HG02970 (cell line): ENCODE data around the gene CADM1.

Experiments
- ATAC-seq: cut with Tn5 transposase; IDR thresholded peaks from one replicate; pipeline ENCODE4 v1.9.1; 2021; ENCODE audit warnings: mild to moderate bottlenecking, moderate library complexity, moderate number of reproducible peaks; ENCODE audit not compliant: unreplicated experiment, low FRiP score

CADM1 gene

GRCh38 chr11:115452241-115452640 lies 52.0 kb downstream of the CADM1 start:
- no peak for ATAC-seq

DNA sequence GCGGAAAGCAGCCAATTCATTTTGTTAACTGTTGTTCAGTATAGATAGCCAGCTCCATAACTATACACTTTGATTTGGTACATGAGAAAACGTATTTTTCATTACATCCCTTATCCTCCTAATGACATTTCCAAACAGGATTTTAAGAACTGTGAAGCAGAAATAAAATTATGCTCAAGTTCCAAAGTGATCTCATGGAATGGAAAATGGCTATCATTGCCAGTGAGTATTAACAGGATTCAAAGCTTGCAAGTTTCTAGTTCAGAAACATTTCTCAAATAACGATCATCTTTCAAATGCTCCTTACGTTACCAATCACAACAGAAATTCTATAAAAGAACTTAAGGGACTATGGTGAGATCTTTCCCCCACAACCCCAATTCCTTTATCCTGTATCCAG lies 53.7 kb downstream of the CADM1 start:
- ATAC-seq, result no peak

- ATAC-seq, result no peak
Observed at GRCh38 chr11:115447273-115447864, 56.8 kb downstream of the CADM1 start.

DNA sequence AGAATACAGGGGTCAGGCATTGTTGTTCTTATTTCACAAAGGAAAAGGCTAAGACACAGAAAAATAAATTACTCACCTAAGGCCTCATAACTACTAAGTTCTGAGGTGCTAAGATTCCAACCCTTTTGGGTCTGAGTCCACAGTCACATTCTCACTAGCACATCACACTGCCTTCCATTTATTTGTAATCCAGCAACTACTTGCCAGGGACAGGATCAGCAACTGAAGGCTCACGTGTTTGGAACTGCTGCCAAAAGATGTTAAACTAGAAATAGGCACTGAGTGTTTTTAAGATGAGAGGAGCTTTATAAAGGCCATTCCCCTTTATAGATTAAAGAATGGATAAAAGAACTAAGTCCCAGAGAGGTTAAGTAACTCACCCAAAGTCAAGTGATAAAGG lies 58.0 kb downstream of the CADM1 start:
- ATAC-seq, result no peak

- no peak for ATAC-seq
Observed at GRCh38 chr11:115444542-115444941, 59.7 kb downstream of the CADM1 start.

GRCh38 chr11:115439969-115440540 lies 64.2 kb downstream of the CADM1 start:
- no peak for ATAC-seq

- no peak for ATAC-seq
Observed at GRCh38 chr11:115439385-115439784, 64.8 kb downstream of the CADM1 start.

DNA sequence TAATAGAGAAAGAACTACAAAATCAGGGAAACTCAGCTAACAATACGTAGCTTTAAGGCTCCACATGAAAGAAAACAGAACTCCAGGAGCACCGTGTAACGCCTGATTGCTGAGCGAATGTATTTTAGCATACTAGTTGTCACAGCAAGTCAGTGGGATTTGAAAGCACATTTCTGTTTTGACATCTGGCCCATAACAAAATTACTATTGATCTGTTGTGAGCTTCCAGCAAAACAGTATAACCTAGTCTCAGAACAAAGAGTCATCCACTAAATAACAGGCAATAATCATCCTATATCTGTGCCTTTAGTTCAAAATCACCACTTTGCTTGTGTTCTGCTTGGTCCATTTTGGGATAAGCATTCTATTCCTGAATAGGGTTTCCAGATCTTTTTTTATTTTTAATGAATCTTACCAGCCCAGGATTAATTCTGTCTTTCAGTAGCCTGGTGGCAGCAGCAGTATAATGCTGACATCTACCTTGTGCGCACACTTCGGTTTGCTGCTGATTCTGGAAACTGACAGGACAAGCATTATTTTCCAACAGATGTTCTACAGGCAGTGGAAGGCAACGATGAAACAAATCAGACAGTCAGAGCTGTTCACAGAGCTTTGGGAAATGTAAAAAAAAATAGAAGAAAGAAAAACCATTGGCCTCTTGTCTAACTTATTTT lies 66.2 kb downstream of the CADM1 start:
- ATAC-seq, result no peak

DNA sequence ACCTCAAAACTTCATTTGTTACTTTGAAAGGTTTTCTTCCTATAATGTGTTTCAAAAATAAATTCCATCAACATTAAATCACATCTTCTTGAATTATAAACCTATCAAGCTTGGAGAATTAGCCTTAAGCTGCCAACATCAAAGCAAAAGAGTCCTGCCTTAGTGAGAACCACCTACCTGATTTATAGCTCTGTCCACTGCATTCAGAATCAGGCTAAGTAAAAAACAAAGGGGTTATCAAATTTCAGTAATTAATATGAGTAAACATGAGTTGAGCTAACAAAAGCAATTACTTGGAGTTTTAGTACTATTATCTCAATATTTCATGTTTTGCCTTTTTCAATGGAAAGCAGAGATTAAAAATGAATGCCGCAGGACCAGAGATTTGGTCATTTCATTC lies 73.9 kb downstream of the CADM1 start:
- ATAC-seq, result no peak

DNA sequence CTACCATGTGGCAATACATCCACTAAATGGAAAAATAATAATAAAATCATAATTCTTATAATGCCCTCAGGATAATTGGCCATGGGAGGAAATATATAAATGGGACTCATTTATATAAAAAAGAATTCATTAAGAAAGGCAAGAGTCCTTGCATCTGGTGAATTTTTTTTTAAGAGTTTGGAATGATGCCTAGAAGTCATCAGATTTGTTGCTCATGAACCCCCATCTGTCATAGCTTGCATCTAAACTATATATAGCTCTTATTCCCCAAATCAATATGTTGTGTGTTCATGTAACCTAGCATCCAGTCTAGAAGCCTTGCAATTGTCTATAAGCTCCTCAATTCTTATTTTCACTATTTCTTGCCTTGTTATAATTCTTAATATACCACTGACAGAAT lies 75.9 kb downstream of the CADM1 start:
- ATAC-seq, result no peak

GRCh38 chr11:115425816-115426215 lies 78.4 kb downstream of the CADM1 start:
- no peak for ATAC-seq

DNA sequence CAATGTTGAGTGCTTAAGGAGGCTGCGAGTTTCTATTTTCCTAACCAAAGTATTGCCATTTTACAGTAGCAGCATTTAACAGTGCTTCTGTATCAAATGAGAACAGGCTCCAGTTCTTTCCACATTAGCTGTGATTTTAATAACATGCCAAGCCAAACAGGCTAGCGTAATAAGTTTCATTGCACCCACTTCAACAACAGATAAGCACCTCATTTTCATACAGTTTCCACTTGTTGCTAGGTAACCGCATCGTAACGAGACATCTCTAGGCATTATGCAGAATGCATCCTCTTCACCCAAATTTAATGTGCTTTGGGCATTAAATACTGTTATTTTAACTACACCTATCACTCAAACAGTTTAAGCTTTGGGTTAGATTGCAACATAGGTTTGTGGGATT lies 79.0 kb downstream of the CADM1 start:
- no peak for ATAC-seq

DNA sequence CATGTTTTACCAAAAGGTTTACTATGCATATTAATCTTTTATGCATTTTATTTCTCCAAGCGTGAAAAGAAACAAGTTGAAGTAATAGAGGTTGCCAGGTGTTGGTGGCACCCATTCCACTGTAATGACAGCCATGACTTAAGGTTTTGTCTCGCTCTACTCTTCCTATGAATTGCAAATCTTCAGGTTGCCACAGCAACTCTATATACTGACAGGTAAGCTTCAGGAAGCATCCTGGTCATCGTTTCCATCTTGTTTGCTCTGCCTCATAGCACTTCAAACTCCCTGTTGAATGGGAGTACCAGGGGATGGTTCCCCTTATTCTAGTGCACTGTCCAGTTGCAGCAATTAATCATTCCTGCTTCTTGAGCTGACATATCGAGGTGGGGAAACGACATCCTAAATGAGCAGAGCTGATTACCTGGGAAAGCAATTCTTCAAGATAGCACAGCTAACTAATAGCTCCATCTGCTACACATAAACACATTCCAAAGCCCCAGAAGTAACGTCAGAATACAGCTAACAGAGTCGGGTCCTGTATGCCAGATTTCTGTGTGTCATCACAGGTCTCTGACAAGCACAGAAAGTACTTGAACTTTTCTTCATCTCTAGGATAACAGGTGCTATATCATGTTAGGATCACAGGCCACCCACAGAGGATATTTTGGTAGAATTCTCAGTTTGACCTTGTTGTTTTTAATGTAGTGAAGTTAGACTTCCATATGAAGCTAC lies 80.3 kb downstream of the CADM1 start:
- ATAC-seq, result no peak

GRCh38 chr11:115421992-115422689 lies 82.1 kb downstream of the CADM1 start:
- ATAC-seq, result no peak

- no peak for ATAC-seq
Observed at GRCh38 chr11:115421352-115421991, 82.7 kb downstream of the CADM1 start.

DNA sequence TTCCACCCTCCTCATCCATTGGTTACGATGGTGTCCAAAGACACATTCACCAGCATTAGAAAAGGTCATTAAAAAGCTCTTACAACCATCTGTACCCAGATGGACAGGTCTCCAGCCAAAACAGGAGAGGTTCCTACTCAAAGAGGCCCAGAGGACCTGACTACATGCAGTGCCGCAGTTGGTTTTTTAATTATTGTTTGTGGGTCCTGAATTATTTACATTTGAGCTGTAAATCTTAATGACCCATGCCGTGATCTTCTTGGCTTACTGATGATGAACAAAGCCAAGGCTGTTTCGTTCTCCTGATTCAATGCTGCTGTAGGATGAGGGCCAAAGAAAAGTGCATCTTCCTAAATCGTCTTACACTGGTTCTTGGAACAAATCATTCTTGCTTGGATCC lies 83.7 kb downstream of the CADM1 start:
- no peak for ATAC-seq

DNA sequence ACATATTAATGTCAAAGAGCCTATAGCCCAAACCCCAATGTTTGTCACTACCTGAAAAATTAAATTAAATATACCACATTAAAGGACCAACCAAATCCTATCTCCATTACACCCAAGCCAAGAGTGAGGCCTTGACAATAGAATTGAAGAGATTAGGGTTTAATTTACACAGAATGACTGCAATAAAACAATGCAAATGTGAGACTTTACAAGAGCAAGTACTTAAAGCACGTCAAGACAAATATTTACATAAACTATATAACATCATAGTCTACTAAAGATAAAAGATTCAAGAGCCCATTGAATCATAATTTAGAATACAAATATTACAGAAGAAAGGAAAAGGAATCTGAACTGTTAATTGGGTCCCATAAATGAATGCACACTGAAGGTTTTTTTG lies 85.6 kb downstream of the CADM1 start:
- ATAC-seq, result no peak

- ATAC-seq, result no peak
Observed at GRCh38 chr11:115418081-115418480, 86.1 kb downstream of the CADM1 start.

- ATAC-seq, result no peak
Observed at GRCh38 chr11:115411120-115411519, 93.1 kb downstream of the CADM1 start.

- no peak for ATAC-seq
Observed at GRCh38 chr11:115409691-115410220, 94.5 kb downstream of the CADM1 start.
